GM12891 (cell line): ENCODE results near the gene ACTC1.

Source experiments
- POLR2A ChIP-seq: IDR thresholded peaks from 2 replicates; pipeline ENCODE4 v1.6.1; 2011; ENCODE audit warnings: low read depth, low read length, control low read depth
- POLR2AphosphoS5 ChIP-seq: IDR thresholded peaks from 2 replicates; pipeline ENCODE4 v1.6.1; 2011; ENCODE audit warnings: low read depth, low read length, control low read depth
- POU2F2 ChIP-seq: IDR thresholded peaks from 2 replicates; pipeline ENCODE4 v1.6.1; 2011; ENCODE audit warnings: low read depth, mild to moderate bottlenecking, control low read depth, low read length, moderate library complexity
- TAF1 ChIP-seq: IDR thresholded peaks from 2 replicates; pipeline ENCODE4 v1.6.1; 2011; ENCODE audit warnings: low read depth, low read length, control low read depth

DNA sequence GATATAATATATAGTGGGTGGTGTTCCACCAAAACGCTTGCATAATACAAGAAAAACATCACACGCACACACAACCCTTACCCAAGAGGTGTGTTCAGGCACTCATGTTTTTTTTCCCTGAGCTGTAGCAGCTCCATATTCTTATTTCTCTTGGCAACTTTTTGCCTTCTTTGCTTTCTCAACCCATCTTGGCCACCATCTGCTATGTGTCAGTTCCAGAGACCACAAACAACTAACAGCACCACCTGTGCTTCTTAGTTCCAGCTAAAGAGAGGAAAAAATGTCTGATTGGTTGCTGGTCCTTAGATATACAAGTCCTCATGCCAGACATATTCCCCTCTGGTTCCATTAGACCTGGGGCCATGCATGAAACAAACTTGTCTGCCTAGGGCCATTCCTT lies 11.9 kb downstream of the ACTC1 start:
- TF ChIP-seq POLR2A (no peak), TAF1 (no peak), POLR2AphosphoS5 (no peak), POU2F2 (no peak)
